HG03575 (cell line): Measurements from ENCODE around the gene BTNL8.
A peak's percentile ranks its signal among the peaks of the same experiment; 100 is the strongest.

Source experiments
- ATAC-seq: cut with Tn5 transposase; IDR thresholded peaks from one replicate; pipeline ENCODE4 v1.9.1; 2021; ENCODE audit not compliant: unreplicated experiment, insufficient number of reproducible peaks, low FRiP score; ENCODE audit errors: extremely low read depth

Gene BTNL8

DNA sequence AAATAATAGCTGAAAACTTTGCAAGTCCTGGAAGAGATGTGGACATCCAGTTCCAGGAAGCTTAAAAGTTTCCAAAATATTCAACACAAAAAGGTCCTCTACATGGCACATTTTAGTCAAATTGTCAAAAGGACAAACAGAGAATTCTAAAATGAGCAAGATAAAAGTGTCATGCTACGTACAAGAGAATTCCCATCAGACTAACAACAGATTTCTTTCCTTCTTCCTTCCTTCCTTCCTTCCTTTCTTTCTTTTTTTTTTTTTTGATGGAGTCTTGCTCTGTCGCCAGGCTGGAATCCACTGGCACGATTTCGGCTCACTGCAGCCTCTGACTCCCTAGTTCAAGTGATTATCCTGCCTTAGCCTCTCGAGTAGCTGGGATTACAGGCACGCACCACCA, 39.3 kb downstream of the BTNL8 start:
- no peak for ATAC-seq

DNA sequence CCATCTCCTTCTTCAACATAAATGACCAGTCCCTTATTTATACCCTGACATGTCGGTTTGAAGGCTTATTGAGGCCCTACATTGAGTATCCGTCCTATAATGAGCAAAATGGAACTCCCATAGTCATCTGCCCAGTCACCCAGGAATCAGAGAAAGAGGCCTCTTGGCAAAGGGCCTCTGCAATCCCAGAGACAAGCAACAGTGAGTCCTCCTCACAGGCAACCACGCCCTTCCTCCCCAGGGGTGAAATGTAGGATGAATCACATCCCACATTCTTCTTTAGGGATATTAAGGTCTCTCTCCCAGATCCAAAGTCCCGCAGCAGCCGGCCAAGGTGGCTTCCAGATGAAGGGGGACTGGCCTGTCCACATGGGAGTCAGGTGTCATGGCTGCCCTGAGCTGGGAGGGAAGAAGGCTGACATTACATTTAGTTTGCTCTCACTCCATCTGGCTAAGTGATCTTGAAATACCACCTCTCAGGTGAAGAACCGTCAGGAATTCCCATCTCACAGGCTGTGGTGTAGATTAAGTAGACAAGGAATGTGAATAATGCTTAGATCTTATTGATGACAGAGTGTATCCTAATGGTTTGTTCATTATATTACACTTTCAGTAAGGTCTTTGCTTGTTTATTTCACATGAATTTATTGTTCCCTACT, 51.5 kb downstream of the BTNL8 start:
- no peak for ATAC-seq

DNA sequence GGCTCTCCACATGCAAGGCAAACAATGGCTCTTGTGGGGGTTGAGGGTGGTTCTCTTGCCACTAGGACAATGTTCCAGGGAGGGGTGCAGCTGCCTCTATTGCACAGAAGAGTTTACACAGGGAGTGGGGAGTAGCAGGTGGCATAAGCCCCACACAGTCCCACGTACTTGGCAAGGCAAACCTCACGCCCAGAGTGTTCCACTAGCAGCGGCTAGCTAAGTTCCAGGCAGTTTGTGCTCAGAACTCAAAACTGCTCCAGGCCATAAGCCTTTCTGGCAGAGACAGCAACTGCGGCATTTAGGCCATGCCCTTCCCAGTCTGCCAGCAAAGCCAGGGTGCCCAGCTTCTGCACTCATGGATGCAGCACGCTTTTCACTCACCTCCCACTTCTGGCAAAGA, 60.7 kb downstream of the BTNL8 start:
- ATAC-seq: no peak

DNA sequence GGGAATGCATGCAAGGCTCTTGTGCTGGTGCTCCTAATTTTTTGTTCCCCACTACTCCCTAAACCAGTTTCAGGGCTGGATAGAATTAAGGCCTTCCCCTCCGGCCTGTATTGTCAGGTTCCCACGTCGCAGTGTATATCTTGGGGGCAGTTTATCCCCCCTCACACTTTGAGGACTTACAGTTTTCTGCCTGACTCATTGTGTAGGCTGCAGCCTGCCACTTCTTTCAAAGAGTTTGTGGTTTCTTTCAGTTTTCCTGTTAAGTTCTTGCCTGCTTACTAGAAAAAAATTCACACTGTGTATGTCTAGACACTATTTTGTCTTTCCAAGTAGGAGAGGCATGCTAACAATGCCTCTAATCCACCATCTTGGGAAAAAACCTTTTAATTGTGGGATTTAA, 61.2 kb downstream of the BTNL8 start:
- ATAC-seq: no peak

DNA sequence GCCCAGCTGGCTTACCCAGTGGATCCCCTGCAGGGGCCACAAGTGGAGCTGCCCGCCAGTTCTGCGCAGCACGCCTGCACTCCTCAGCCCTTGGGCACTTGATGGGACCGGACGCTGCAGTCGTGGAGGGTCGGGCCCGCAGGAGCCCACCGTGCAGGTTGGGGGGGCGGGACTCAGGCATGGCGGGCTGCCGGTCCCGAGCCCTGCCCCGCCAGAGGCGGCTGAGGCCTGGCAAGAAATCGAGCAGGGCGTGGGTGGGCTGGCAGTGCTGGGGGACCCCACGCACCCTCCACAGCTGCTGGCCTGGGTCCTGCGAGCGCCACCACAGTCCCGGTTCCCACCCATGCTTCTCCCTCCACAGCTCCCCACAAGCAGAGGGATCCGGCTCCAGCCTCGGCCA, 70.4 kb downstream of the BTNL8 start:
- ATAC-seq: no peak

DNA sequence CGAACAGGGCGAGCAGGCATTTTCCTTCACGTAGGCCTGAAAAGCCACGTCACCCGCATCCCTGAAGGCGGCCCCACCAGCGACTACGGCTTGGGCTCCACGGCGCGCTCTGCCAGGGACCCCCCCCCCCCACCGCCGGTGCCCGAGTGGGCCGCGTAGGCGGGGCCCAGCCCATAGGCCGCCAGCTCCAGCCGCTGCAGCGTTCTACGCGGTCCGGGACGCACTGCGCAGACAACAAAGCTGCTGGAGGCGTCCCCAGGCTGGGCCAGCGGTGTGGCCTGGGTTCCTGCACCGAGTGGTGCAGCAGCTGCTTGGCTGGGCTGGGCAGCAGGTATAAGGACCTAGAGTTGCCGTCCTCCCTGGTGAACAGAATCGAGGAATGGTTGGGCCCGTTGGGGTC, 71.4 kb downstream of the BTNL8 start:
- ATAC-seq: no peak

DNA sequence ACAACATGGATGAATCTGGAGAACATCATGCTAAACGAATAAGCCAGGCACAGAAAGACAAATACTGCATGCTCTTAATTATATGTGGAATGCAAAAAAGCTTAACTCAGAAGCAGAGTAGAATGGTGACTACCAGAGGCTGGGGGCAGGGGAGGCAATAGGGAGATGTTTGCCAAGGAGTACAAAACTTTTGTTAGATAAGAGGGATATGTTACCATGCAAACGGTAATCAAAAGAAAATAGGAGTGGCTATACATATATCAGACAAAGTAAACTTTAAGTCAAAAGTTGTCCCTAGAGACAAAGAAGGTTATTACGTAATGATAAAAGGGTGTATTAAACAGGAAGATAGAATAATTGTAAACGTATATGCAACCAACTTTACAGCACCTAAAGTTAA, 71.9 kb downstream of the BTNL8 start:
- ATAC-seq: no peak

DNA sequence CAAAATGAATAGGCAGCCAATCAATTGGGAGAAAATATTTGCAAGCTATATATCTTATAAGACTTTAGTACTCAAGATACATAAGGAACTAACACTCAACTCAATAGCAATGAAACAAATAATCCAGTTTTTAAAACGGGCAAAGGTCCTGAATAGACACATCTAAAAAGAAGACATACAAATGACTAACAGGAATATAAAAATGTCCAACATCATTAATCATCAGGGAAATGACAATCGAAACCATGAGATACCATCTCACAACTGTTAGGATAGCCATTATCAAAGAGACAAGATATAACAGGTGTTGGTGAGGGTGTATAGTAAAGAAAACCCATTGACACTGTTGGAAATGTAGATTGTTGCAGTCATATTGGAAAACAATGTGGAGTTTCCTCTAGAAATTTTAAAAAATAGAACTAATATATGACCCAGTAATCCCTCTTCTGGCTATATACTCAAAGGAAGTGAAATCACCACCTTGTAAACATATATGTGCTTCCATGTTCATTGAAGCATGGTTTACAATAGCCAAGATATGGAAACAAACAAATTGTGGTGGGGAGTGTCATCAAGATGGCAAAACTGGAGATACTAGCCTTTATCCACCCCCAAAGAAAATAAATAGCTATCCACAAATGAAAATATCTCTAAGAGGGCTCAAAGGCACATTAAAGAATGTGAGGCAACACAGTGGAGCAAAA, 75.8 kb downstream of the BTNL8 start:
- ATAC-seq: no peak

DNA sequence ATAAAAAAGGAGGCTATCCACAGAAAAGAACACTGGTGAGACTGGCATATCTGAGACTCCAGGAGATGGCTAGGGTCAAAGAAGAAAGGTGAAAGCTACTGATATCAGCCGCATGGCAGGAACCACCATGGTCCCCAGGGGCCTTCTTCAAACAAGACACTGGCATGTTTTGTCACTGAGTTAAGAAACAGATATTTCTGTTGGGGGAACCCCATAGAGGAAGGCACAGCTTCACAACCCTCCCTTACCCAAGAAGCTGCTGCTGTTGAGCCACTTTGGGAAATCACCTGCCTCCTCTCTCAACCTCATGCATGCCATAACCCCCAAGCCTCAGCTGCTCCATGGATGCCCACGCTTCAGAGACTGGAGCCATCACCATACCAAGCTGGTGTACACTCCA, 76.4 kb downstream of the BTNL8 start:
- ATAC-seq: peak; percentile 69

DNA sequence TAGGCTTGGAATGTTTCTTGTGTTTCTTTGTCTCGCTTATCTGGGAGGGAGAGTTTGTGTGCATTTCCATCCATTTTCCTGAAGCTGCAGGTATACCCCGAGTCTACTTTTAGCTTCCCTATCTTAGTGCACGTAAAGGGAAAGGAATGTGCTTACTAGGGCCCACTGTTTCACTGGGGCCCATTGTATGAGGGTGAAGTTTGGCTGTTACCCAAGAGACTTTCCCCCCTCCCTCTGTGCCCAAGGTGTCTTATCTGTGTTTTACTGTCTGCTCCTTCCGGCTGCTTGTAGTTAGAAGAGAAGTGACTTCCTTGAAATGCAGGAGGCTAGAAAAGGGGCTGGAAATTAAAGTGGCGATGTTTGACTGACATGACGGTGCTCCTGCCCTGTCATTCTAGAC, 77.6 kb downstream of the BTNL8 start:
- no peak for ATAC-seq

DNA sequence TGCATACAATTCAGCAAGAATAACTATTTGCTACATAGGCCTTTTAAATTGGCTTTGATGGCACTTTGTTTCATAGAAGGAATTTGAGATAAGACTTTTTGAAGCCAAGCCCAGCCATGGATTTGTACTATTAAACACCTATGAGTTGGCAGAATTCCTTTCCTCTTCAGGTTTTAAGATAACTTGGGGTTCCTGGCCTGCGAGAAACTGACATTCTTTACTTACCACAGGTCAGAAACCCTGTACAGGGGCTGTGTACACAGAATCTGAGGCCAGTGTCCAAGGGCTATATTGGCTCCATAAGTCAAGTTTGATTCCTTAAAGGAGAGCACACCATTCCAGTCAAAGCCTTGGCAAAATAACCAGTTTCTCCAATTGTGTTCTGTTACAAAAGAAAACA, 78.9 kb downstream of the BTNL8 start:
- ATAC-seq: no peak

DNA sequence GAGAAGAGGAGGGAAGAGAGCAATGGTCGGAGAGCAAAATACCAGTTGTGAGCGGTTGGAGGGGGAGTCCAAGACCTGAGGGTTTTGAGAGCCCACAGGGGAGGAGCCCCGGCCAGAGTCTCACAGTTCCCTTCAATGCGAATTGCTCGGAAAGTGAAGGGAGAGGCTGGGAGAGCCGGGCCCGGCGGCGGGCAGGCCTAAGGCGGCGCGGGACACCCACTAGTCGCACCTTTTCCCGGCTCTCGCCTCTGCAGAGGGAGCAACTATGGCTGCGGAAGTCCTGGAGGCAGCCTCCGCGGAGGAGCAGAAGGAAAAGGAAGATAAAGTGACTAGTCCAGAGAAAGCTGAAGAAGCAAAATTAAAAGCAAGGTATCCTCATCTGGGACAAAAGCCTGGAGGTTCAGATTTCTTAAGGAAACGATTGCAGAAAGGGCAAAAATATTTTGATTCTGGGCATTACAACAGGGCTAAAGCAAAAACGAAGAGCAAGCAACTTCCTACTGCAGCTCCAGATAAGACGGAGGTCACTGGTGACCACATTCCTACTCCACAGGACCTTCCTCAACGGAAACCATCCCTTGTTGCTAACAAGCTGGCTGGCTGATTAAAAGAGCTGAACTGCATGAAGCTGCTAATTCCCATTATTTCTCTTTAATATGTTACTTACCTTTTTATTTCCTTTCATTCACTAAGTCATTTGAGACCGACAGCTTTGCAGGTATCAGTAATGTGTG, 83.2 kb downstream of the BTNL8 start:
- no peak for ATAC-seq

DNA sequence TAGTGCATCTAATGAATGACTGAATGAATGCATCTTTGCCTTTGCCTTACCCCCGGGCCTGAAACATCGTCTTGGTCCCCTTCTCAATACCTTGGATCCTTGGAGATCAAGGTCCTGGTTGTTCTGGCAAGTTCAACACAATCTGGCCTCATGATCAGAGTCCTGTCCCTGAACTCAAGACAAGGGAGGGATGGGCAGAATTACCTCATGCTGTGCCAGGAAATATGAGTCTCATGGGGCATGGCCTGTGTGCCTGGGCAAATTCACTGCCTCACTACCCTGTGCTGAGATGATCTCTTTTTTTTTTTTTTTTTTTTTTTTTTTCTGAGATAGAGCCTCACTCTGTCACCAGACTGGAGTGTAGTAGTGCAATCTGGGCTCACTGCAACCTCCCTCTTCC, 89.1 kb downstream of the BTNL8 start:
- ATAC-seq: no peak

DNA sequence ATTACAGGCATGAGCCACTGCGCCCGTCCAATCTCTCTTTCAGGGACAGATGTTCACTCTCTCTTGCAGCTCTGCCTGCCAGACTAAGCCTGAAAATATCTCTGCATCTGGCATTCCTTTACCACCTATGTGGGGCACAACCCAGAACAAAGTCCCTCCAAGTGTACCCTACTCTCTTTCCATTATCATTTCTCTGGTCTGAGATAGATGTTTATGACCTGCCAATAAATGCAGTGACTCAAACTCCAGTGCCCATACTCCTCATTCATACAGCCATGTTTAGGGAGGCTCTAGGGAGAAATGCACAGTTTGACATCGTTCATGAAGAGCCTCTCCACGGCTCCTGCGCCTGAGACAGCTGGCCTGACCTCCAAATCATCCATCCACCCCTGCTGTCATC, 89.6 kb downstream of the BTNL8 start, which contains the start of gene BTNL3:
Gene BTNL3, plus strand, starts transcription at position 255 of the 400 bp plus-strand sequence. CDS start 183 bp downstream, outside the sequence.
- no peak for ATAC-seq

DNA sequence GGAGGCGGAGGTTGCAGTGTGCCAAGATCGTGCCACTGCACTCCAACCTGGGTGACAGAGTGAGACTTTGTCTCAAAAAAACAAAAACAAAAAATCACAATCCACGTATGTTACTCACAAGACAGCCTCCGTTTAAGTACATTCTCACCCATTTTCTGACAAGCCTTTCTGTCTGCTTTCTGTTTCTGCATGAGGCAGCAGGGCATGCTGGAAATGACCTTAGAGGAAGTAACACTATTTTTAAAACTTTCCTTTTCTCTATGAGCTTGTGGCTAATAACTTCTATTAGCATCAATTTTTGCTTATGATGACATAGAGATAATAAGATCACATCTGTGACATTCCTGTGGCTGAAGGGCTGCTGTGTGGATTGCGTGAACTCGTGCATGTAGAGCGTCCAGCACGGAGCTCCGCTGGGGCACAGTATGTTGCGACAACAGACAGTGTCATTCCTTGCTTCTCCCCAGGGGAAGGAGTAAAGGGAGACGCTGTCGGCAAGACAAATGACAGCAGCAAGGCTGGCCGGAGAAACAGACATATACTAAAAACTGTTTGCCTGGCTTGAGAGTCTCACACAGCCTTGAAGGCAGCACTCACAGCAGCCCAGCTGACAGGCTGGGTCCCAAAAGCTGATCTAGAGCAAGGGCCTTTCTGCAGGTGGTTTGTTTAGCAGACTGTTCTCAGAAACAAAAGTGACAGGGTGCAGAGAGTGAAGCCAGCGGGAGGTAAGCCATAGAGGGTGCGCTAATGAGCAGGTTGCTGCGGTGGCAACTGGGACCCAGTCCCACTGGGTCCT, 91.3 kb downstream of the BTNL8 start:
- no peak for ATAC-seq

DNA sequence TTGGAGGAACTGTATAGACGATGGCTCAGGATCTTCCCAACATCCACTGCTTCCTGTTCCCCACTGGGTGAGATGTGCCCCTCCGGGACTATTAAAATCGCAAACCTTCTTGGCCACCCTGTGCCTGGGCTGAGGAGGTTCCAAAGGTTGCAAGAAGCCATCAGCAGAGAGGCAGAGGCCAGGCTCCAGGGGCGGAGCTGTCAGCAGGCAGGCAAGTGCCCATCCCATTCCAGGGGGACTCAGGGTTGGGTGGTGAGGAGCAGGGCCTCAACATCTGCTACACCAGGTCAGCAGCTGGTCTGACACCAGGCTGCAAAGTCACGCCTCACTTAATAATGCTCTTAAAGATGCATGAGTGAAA, 91.9 kb downstream of the BTNL8 start:
- ATAC-seq: no peak
